NCI-H446 treated with DMSO at 0.1 percent for 48 hours (cell line): Measurements from ENCODE around the gene C1QTNF5.

ENCODE experiments used
- DNase-seq: peaks from one replicate; lab custom pipeline; 2025; lab: John Stamatoyannopoulos, UW

The C1QTNF5 gene

DNA sequence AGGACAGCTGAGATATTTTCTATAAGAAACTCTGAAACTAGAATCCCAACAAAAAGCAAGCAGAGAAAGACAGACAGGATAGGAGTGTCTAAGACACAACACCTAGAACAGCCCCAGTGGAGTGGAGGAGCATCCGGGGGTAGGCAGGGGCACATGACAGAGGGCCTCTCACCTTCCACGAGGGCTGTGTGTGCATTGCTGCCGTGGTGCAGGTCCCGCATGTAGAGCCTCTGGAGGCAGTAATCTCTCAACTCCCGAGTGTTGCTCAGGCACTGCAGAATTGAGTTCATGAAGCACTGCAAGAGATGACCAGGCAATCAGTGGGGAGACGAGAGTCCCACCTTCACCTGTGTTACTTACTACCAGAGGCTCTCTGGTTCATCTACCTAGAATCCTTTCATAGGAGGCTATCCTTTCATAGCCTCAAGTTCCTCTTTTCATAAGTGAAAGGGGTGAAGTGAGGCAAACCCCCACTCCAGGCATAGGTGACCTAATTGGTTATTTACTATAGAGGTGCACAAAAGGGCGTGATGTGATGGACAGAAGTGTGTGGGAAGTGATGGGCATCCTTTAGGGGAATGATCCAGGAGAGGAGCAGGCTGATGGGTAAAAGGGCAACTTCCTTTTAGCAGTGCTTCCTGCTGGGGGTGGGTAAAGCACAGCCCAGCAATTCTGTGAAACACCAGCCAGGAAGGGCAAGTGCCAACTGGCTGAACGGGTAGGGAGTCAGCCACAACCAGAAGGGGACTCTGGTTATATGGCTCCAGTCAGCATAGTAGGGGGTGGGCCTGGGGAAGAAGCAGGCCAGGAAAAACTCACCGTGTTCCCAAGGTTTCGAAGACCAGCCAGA lies 18.9 kb upstream of the C1QTNF5 start:
- no peak for DNase-seq

DNA sequence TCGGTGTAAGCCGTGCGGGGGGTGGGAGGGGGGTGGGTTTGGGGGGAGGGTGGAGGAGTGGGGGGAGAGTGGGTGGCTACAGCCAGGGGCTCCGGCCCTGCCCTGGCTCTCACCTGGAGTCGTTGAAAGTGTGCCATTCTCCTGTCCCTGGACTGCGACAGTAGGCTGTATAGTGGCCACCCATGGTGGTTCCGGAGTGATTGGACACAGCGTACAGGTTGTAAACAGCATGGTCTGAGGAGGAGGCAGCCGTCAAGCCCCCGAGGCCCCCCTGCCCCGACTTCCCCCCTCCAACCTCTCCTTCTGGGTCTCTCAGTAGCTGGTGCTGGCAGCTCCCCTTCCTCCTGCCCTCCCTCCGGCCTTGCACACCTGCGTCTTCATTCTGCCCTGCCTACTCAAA lies 16.4 kb upstream of the C1QTNF5 start:
- no peak for DNase-seq

DNA sequence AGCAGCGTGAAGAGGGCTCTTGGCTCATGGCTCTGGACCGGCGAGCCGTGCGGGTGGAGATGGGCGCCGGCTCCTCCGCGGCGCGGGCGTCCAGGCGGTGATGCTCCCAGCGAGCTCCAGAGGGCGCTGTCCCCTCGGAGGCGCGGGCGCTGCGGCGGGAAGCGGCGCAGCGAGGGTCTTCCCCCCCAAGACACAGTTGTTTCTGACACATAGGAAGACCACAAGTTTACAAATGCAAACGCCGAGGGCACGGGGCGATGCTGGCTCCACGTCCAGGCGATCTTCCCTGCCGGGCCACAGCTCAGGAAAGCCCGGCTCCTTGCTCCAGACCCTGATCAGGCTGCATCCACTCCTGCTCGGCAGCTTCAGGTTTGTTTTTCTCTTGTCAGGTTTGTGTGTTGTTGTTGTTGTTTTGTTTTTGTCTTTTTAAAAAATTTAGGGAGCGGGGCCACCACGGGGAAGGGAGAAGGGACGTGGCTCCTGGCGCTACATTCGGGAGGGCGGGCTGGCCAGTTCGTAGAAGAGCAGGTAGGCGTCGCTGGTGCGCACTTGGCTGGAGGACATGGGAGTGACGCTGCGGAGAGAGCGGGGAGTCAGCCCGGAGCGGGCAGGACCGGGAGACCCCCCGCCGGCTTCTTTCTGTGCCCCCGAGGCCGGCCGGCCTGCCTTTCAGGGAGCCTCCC lies 15.8 kb upstream of the C1QTNF5 start:
- no peak for DNase-seq

DNA sequence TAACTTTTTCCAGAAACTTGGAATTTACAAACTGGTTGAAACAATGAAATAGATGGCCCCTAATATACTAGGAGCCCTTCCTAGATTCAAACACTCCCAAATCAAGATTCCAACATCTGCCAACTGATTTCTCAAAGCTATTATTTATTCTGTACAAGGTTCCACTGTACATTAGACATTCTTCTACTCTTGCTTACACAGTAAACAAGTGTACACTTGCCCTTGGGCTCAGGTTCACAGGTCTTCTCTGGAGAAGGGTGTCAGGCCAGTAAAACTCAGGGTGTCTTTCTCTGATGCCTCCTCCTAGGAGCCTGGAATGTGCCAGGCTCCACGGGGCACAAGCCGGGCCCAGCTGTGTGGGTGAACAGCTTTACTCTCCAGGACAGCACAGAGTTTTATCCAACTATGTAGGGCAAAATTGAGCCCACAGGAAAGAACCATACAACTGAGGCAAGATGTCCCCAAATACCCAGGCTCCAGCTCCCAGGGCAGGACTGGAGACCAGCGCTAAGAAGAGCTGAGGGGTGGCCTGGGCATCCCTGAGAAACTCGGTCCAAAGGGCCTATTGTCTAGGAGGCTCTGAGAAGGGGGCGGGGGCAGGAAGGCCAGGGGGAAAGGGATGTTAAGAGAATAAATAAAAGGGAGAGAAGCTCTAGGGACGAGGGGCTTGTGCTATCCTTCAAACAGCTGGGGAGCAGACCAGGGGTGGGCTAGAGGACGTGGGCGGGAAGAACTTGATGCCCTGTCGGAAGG lies 14.6 kb upstream of the C1QTNF5 start:
- no peak for DNase-seq

DNA sequence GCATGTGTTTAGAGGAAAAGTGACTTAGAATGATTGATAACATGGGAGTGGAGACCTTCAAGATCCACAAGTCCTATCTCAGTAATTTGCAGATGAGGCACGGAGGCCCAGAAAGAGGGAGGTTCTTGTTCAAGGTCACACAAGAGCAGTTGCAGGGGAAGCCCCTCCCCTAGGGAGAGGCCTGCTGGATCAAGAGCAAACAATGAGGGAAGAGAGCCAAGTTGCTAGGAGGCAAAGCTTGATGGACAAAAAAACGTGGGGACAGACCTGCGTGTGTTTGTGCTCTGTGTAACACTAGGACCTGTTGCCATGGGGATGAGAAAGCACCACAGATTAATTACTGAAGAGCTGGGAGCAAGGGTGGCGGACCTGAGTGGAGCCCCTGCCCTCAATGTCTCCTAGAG lies 12.2 kb upstream of the C1QTNF5 start:
- DNase-seq: peak; percentile 48

DNA sequence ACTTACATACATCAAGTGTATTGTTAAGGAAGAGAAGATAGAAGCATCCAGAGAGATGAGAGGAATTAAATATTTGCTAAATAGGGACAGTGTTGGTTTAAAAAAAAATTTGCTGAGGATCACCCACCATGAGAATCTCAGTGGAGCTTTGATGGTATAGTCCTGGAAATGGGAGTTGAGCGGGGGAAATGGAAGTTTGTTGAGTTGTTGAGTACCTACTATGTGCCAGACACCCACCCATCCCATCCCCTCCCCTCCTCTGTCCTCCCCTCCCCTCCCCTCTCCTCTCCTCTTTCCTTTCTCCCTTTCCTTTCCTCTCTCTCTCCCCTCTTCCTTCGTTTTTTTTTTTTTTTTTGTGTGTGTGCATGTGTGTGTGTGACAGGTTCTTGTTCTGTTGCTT lies 10.5 kb upstream of the C1QTNF5 start:
- no peak for DNase-seq

DNA sequence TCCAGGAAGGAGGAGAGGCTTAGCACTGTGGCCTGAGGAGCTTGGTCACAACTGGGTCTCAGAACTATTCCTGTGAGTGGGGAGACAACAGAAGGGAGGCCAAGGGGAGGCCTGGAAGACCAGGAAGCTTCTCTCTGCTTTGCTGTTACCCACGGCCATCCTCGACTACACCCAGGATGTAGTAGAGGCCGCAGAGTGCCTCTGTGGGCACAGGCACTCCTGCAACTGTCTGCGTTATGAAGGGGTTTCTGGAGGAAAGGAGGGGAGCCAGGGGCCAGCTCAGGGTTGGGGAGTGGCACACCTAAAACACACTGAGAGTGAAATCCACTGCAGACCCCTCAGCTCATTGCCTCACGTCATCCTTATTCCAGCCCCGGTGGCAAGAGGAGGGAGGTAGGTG lies 9.6 kb upstream of the C1QTNF5 start:
- DNase-seq: no peak

DNA sequence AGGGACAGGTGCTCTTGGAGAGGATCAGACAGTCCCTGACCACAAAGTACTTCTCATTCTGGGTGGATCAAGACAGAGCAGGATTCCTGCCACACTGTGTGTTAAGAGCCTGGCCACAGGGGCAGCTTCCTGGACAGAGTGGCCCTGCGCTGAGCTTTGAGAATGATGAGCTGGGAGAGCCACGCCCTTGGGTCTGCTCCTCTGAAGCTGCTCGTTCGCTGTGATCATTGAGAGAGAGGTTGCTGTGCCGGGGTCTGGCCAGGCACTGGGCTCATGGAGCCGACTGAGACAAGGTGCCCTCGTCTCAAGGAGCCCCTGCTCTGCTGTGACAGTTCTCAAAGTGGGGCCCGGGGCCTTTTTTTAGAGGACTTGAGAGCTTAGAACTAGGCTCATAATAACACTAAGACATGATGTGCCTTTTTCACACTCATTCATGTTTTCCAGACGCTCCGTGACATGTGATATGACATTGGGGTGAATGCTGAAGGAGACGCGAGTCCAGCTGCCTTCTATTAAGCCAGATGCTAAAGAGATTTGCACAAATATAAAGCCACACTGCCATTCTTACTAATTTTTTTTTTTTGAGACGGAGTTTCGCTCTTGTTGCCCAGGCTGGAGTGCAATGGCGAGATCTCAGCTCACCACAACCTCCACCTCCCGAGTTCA lies 7.4 kb upstream of the C1QTNF5 start:
- DNase-seq: no peak

DNA sequence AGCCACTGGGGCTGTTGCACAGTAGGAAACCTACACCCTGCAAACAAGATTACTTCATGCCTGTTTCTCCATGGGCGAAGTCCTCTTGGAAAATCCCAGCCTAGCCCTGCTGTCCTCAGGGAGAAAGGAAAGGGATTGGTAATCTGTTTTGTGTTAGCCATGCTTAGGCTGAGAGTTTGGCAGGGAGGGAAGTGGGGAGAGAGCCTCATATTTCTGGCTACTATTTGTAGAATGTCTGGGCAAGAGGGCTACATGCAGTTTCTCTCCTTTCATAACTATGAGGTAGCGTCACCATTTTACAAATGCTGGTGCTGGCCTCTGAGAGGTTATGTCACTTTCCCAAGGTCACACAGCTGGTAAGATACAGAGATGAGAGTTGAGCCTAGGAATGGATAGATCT lies 6.6 kb upstream of the C1QTNF5 start:
- no peak for DNase-seq

DNA sequence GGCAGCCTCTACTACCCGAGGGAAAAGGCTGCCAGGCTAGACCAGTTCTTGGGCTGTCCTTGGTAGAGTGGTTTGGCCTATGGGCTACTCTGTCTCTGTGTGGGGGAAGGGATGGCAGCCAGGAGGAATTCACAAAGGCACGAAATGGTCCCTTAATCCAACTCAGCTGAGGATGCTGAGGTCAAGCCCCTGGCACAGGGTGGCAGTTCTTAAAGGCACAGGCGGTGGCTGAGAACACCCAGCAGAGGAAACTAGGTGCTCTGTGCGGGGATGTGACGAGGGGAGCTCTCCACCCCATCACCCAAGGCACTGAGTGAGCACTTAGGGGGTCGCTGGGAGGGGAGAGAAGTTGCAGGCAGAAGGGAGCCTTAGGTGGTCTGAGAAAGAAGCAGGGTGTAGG lies 5.9 kb upstream of the C1QTNF5 start, which contains the start of gene MFRP:
MFRP (minus strand) TSS at position 101 of the 400 bp plus-strand sequence. CDS start 192 bp downstream, outside the sequence.
- no peak for DNase-seq

DNA sequence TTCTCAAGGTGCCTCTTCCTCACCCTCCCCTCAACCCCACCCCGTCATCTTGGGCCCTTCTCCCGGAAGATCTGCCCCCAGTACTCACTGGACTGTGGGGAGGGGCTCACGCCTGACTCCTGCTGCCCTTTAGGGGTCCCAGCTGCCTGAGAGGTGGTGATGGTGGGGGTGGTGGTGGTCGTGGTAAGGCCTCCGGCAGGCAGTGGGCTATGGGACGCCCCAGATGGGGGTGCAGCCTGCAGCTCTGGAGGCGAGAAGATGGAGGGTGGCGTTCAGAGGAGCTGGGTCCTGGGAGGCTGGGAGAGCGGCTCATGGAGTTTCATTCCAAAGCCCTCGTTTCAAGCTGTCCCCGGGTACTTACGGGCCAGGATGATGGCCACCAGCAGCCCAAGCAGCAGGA lies 5.0 kb upstream of the C1QTNF5 start:
- DNase-seq: no peak

DNA sequence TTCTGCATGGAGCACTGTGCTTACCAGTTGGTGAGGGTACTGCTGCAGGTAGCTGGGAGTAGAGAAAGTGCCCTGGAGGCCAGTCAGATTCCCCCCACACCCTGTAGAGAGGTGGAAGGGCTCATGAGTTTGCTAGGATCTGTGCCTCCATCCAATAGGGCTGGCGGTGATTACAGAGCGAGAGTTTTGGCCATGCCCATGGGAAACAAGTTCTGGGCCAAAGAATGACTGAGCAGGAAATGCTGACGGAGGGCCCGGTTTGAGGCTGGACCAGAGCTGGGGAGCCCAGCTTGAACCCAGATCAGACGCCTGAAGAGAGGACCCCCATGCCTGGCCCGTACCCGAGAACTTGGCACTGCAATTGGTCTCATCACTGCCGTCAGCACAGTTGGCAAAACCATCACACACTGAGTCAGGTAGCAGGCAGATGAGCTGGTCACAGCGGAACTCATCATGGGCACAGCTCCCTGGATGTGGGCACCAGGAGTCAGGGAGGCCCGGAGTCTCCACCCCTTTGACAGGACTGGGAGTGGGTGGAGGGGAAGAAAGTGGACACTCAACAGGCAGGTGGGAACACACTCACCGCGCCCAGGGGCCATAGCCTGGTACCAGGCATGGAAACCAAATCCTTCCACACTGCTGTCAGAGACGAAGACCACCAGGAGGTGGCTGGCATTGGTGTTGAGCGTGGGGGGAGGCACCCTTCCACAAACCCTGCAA lies 3.8 kb upstream of the C1QTNF5 start:
- DNase-seq: no peak

DNA sequence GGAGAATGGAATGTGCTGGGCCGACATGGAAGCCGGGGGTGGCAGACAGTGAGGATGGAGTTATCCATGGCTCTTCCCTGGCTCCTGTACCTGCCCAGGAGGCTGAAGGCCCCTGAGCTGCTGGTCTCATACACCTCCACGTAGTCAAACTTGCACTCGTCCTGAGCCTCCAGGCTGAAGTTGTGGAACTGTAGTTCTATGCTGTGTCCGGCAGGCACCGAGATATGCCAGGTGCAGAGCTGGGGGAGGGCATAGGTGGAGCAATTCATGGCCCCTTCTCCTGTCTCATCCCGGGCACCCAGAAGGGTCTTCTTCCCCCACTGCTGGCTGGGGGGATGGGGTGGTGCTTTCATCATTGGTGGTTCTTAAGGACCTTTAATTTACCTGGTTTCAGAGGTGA lies 3.0 kb upstream of the C1QTNF5 start:
- no peak for DNase-seq

DNA sequence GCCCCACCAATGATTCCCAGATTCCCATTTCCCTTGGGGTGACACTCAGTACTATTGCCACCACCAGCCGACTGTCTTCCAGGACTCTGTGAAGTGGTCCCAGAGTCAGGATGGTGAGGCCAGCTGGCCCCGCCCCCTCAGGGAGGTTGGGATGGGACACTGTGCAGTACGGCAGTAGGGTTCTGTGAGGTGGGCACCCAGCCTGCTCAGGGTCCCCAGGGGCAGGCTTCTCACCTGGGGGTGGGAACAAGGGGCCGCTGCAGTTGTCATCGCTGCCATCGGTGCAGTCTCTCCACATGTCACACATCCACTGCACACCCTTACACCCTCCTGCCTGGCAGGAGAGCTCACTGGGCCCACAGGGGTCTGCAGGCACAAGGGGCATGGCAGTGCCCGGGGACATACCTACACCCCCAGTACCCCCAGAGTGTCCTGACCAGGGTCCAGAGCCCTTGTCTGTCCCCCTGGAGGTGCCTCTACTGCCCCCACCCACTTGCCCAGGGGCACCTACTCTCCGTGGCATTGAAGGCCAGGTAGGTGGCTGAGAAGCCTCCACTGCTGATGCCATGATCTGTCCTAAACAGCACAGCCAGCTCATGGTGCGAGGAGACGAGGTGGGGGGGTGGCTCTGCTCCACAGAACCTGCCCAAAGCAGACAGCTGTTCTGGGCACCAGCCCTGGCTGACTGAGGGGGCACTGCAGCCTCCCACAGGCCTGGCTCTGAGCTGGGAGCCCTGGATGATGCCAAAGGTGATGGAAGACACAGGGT lies 1.9 kb upstream of the C1QTNF5 start:
- no peak for DNase-seq

DNA sequence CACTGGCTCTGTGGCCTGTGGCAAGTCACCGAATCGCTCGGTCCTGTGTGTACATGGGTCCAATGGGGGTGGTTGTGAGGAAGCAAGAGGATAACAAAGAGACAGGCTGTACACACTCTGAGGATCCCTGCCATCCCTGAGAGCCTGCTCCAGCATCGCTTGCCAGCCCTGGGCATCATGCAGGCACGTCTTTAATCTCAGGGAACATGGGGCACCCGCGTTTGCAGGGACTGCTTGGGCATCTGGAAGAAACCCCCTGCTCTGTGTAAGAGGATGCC lies 1.3 kb upstream of the C1QTNF5 start:
- DNase-seq: no peak

DNA sequence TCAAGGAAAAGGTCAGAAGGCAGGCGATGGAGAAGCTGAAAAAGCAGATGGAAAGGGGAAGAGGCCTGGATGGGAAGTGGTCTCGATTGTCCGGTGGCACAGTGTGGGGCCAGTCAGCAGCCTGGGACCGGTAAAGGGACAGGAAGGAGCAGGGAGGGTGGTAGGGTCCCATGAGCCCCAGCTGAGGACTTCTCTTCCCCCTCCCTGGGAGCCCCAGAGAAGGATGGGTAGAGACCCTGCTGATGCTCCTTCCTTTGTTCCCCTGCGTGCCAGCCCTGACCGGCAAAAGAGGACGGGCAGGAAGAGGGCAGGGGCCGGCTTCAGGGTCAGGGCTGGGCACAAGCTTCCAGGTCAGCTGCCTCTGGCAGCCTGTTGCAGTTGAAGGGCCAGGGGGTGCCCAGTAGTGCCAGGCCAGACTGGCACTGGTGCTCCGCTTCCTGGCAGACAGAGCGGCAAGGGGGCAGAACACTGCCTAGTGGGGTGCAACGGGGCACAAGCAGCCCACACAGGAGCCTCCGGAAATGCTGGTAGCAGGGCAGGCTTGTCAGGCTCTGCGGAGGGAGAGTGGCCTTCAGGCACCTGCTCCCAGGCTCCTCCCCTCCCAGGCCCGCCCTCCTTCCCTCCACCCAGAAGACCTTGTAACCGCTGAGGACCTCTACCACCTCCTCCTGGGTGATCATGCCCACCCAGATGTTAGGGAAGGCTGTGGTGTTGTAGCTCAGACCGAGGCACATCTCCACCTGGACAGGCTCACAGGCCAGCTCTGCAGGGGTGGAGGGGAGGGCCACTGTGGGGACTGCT lies 739 bp upstream of the C1QTNF5 start:
- DNase-seq: no peak

DNA sequence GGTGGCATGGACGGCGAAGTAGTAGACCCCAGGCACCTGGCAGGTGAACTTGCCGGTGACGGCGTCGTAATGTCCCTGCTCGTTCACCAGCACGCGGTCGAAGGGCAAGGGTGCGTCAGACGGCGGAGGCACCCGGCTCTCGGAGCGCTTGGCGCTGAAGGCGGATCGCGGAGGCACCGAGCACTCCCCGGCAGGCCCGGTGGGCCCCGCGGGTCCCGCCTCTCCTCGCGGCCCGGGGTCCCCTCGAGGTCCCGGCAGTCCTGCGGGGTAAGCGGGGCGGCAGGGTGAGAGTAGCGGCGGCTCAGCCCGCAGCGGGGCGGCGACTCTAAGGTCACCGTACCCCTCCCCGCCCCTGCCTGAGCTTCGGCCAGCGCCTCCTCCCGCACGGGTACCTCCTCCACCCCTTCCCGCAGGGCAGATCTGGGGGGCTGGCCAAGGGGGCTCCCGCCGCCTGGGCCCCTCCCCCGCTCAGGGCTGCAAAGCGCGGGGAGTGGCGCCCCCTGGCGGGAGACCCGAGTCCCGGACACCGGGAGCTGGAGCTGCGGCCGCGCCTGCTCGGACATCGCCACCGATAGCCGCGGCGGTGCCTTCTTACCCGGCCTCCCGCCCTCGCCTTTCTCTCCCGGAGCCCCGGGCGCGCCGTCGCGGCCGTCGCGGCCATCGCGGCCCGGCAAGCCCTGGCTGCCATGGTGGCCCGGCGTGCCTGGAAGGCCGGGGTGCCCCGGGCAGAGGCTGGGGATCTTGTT lies 921 bp downstream of the C1QTNF5 start:
- no peak for DNase-seq

DNA sequence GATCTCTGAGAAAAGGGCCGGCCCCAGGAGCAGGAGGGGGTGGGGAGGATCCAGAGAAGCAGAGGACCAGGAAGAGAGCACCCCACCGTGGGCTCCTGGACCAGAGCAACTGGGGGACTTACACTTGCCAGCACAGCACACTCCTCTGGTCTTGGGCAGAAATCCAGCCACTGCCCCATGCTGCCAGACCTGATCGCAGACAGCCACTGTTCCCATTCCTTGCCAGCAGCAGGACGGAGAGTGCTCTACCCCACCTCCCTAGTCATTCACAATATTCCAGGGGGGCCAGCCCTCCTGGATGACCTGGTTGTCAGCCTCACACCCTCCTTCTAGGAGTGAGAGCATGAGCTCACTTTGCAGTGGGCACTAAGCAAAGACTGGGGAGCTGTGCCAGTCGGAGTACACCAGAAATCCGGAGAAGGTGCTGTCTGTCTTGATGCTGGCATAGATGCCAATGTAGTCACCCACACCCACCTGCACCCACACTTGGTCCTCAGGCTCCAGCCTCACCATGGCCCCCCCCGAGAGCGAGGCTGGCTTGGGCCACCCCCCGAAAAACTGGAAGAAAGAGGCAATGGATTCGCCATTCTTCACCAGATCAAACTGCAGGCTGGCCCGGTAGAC lies 1.6 kb downstream of the C1QTNF5 start:
- DNase-seq: no peak

DNA sequence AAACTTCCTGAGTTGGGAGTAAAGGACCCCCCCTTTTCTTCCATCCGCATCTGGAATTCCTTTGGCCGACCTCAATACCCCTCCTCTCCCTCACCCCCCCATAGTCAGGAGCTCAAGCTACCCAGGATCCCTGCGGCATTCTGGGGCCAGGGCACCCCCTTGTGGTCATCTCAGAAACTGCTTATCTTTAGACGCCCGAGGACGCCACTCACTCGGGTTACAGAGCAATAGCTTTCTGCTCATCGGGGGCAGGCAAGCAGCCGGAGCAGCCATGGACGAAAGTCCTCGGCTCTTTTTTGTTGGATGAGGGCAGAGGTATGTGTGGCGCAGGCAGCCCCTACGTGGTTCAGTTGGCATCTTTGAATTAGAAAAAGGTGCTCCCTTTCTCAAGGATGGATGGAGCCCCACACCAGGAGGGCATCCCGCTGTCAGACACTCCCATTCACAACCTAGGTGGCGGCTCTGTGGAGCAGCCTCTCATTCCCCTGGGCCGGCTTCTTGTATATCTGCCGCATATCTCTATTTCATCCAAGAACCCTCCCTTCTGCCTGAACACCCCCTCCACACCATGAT lies 2.3 kb downstream of the C1QTNF5 start:
- no peak for DNase-seq
